ENCODE measurements around the gene CADPS.

The CADPS gene

DNA sequence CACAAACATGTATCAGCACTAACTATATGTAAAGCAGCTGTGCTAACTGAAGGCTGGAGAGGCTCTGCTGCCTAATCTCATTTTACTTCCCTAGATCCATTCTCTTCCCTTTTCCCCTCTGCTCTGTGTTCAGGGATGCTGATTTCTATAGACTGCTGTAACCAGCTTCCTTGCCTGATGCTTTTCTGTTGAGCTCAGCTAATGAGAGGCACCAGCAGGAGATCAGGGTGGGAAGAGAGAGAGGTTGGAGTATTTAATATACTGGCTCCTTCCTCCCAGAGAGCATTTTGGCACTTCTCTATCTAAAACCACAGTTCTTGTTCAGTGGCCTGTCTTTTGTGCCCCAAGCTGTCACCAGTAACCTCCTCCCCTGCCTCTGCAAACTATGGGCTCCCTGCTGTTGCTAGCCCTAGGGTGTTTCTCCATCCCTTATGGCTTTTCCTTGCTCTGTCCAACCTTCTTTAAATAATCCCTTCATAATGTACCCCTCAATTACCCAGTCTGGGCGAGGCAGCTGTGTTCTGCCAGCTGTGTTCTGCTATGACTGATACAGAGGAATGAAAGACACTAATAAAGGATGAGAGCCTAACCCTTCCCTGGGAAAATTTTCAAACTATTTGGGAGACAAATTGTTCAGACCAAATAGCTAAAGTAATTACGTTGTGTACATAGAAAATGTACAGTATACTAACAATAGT lies 69.5 kb downstream of the CADPS start:
- DNase-seq = no peak

DNA sequence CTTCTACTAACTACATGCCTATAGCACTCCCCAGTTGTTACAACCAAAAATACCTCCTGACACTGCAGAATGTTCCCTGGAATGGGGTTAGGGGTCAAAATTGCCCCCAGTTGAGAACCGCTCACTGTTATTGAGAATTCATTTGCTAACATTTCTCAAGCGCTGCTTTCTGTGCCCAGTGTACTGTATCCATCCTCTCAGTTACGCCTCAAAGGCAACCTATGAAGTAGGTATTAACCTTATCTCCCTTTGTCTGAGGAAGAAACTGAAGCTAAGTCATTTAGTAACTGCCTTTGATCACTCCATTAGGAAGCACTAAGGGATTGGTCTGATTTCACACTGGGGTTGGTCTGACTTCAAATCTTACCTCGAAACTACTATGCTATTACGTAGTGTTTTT lies 70.1 kb downstream of the CADPS start:
- no peak for DNase-seq

DNA sequence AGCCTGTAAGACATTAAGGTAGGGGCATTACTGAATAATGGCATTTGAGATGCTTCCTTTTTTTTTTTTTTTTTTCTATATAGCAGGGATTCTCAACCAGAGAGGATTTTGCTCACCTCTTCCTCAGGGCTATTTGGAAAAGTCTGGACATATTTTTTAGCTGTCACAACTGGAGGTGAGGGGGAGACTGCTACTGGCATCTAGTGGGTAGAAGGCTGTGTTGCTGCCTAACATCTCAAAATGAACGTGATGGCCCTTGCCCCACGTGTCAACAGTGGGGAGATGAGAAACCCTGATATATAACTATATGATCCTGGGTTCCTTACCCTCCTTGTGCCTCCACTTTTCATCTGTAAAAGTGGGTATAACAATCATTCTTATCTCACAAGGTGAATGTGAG lies 71.9 kb downstream of the CADPS start:
- no peak for DNase-seq

GRCh38 chr3:62798000-62798399 lies 77.2 kb downstream of the CADPS start:
- DNase-seq = no peak

GRCh38 chr3:62797132-62797531 lies 78.1 kb downstream of the CADPS start:
- DNase-seq = no peak

- DNase-seq = no peak
Observed at GRCh38 chr3:62795978-62796657, 79.1 kb downstream of the CADPS start.

- DNase-seq = no peak
Observed at GRCh38 chr3:62793946-62794345, 81.3 kb downstream of the CADPS start.

DNA sequence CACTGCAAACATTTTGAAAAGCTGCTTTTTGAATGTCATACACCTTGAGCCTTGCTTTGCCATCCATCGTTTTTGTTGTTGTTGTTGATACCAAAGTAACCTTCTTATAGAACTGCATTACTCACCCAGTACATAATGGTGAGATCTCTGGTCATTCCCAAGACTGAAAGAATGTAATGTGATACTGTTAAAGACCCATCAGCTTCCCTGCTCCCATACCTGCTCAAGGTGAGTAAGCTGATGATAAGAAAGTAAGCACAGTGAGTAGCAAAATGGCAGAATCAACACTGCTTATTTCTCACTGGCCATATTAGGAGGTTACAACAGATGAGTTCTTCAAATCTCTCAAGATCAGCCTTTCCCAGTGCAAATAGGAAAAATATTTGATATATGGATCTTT lies 89.8 kb downstream of the CADPS start:
- DNase-seq = no peak

DNA sequence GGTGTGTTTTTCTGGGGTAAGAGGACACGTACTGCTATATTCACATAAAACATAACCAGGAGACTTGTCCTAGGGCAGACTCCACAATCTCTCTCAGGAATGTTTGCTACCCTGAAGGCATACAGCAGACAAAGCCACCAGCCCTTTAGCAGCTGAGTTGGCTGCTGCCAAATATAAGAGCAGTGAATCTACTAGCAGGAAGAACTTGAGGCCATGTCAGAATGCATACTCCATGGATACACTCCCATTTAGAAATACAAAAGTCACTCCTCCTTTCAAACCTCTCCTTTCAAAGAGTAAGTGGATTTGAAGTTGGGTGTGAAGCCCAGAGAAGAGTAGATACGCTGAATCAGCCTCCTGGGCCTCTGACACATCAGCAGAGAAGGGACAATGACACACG lies 94.1 kb downstream of the CADPS start:
- no peak for DNase-seq

GRCh38 chr3:62777674-62778073 lies 97.5 kb downstream of the CADPS start:
- no peak for DNase-seq

- DNase-seq = no peak
Observed at GRCh38 chr3:62777130-62777529, 98.1 kb downstream of the CADPS start.

GRCh38 chr3:62774221-62774620 lies 101.0 kb downstream of the CADPS start:
- no peak for DNase-seq

- DNase-seq = no peak
Observed at GRCh38 chr3:62771331-62772072, 103.7 kb downstream of the CADPS start.

DNA sequence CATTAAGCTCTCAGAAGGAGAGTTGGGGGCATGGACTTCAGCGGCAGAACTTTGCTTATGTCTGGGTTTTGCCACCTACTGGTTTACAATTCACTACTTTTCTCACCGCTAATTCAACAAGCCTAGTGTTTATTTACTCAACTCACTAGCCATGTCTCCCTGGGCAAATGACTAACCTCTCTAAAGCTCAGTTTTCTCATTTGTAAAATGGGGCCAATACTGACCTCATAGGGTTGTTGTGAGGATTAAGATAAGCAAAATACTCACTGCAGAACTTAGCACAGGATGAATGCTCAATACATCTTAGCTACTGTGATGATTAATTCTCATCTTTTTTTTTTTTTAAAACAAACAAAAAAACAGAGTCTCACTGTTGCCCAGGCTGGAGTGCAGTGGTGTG lies 106.3 kb downstream of the CADPS start:
- no peak for DNase-seq

GRCh38 chr3:62761711-62762110 lies 113.5 kb downstream of the CADPS start:
- DNase-seq = no peak

- DNase-seq = no peak
Observed at GRCh38 chr3:62761311-62761710, 113.9 kb downstream of the CADPS start.

- DNase-seq = no peak
Observed at GRCh38 chr3:62758296-62759066, 116.7 kb downstream of the CADPS start.

GRCh38 chr3:62757045-62757444 lies 118.2 kb downstream of the CADPS start:
- no peak for DNase-seq

- DNase-seq = no peak
Observed at GRCh38 chr3:62755285-62755684, 119.9 kb downstream of the CADPS start.

- no peak for DNase-seq
Observed at GRCh38 chr3:62749657-62750056, 125.6 kb downstream of the CADPS start.

GRCh38 chr3:62749130-62749529 lies 126.1 kb downstream of the CADPS start:
- DNase-seq = no peak

DNA sequence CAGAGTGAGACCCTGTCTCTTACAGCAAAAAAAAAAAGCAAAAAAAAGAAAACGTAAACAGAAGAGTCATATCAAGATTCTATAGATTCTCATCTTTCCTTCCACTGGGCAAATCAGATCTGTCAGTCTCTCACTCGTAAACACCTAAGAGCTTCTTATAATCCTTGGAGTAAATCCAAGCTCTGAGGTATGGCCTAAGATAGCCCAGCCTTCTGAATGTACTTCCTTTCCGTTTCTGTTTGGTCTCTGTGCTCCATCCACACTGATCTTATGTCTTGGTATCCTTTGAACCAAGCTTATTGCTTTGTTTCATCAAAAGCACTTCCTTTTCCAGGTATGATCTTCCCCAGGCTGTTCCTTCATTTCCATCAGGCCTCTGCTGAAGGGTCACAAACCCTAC lies 137.8 kb downstream of the CADPS start:
- no peak for DNase-seq

GRCh38 chr3:62735510-62735909 lies 139.7 kb downstream of the CADPS start:
- no peak for DNase-seq
